Glutamatergic neuron (in vitro differentiated cells): ENCODE measurements around the gene PNMA6F. TPM values are rescaled to one million over a fixed set of nuclear protein-coding genes. Genes with fewer than 3 reads are reported as not detected.

Experiments used
- DNase-seq: peaks from one replicate; pipeline ENCODE4 v3.0.0; 2022
- H3K27ac Mint-ChIP-seq: one replicate; pipeline ENCODE4 v1.8.0; 2020; ENCODE audit warnings: mild to moderate bottlenecking, mixed read lengths, inconsistent platforms; ENCODE audit not compliant: unreplicated experiment
- H3K27me3 Mint-ChIP-seq: one replicate; pipeline ENCODE4 v1.8.0; 2020; ENCODE audit warnings: mild to moderate bottlenecking, moderate library complexity, mixed read lengths, inconsistent platforms; ENCODE audit not compliant: unreplicated experiment
- H3K36me3 Mint-ChIP-seq: one replicate; pipeline ENCODE4 v1.8.0; 2020; ENCODE audit warnings: mild to moderate bottlenecking, mixed read lengths, inconsistent platforms; ENCODE audit not compliant: unreplicated experiment
- H3K4me1 Mint-ChIP-seq: one replicate; pipeline ENCODE4 v1.8.0; 2020; ENCODE audit warnings: mild to moderate bottlenecking, low read depth, mixed read lengths, inconsistent platforms; ENCODE audit not compliant: unreplicated experiment
- H3K4me3 Mint-ChIP-seq: one replicate; pipeline ENCODE4 v1.8.0; 2020; ENCODE audit warnings: mild to moderate bottlenecking, mixed read lengths, inconsistent platforms; ENCODE audit not compliant: unreplicated experiment
- H3K9me3 Mint-ChIP-seq: one replicate; pipeline ENCODE4 v1.8.0; 2020; ENCODE audit warnings: mild to moderate bottlenecking, moderate library complexity, mixed read lengths, inconsistent platforms; ENCODE audit not compliant: unreplicated experiment
- total RNA-seq: library from RNA; stranded (reverse); fragmentation: NEBNext Ultra II Directional; extraction: Animal tissue kit (Norgen Biotek cat#: 25700); gene quantifications from one replicate; pipeline ENCODE4 v1.2.1, GENCODE V29; 2021; ENCODE audit not compliant: unreplicated experiment
- TF ChIP-seq, protein P1 (sequence below): fragments of 200-600 bp; sonication (generic); IDR thresholded peaks from one replicate; pipeline ENCODE4 v1.5.0; 2021; ENCODE audit not compliant: partially characterized antibody, unreplicated experiment

Gene PNMA6F
- total RNA-seq, 1 donor from 2014 or later: not detected

DNA sequence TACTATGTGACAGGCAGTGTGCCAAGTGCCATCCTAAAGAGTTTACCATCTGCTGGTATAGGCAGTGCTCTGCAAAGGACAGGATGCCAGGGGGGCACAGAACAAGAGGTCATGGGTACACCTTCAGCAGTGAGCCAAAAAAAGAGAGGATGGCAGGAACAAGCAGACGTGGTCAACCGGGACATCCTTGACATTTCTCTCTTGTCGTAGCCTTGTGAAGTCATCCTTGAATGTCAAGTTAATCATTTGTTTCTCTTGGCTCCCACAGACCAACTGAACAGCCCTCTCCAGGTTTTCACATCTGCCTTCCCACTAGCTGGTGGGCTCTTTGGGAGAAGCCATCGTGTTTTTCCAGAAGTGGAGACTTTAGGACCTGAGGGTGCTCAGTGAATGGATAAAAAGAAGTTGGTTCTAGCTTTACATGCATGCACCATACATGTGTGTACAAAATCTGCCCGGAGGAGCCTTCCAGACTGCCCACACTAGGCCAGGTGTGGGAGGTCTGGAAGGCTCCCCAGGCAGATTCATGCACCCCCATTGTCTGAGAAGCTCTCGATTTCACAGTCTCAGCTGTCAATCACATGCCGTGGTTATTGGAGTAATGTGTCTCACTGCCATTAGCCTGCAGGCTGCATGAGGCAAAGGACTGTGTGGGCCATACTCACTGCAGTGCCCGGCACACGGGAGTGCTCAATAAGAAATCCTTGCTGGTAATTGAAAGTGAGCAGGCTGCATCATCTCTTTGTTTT, 16.4 kb downstream of the PNMA6F start:
- no peaks in the 10 kb centered on the region for H3K36me3 Mint-ChIP-seq
- TF ChIP-seq, protein P1, sequence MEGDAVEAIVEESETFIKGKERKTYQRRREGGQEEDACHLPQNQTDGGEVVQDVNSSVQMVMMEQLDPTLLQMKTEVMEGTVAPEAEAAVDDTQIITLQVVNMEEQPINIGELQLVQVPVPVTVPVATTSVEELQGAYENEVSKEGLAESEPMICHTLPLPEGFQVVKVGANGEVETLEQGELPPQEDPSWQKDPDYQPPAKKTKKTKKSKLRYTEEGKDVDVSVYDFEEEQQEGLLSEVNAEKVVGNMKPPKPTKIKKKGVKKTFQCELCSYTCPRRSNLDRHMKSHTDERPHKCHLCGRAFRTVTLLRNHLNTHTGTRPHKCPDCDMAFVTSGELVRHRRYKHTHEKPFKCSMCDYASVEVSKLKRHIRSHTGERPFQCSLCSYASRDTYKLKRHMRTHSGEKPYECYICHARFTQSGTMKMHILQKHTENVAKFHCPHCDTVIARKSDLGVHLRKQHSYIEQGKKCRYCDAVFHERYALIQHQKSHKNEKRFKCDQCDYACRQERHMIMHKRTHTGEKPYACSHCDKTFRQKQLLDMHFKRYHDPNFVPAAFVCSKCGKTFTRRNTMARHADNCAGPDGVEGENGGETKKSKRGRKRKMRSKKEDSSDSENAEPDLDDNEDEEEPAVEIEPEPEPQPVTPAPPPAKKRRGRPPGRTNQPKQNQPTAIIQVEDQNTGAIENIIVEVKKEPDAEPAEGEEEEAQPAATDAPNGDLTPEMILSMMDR: no peak
- H3K4me1 Mint-ChIP-seq: no peaks in the 10 kb centered on the region

DNA sequence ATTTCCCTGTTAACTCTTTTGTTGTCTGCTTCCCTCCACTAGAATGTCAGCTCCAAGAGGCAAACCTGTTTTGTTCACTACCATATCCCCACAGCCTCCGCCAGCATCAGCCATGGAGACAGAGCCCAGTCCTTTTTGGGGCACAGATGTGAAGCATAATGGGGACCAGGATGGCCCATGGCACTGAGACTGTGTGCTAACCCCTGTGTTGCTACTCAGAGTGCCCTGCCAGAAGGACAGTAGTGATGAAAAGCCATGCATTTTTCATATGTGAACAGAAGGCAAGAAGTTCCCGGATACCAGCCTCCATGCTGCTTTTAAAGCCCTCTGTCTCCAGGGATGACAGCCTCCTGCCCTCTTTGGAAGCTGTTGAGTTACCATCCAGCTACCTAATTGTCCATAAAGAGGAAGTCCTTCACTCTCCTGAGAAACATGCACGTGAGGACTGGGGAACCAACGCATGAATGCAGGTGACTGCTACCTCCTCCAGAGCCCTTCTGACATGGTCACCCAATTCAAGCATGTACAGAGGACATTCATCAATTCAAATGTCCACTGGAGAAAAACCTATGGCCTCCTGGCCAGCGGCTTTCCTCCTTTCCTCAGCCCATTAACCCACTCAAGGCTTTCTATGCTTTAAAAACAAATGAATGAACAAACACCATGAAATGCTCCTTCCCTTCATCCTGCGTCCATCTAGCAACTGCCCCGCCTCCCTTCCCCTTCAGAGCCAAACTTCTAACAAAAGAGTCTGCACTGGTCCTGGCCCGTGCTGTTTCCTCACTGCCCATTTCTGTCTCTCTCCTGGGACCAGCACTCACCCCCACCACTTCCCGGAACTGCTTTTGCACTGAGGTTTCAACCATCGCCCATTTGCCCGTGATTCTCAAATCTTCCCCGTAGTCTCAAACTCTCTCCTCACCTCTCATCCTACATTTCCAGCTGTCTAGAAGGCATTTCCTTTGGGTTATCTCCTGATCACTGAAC, 18.0 kb downstream of the PNMA6F start:
- Mint-ChIP-seq H3K27ac (no peak overlapping the region), H3K4me3 (no peak overlapping the region), H3K27me3 (peaks cover 4% of the 10 kb centered on the region), H3K36me3 (no peaks in the 10 kb centered on the region), H3K9me3 (peaks cover 4% of the 10 kb centered on the region), H3K4me1 (no peaks in the 10 kb centered on the region)
- no peak for DNase-seq
- TF ChIP-seq, protein P1: no peak

More for the DNA sequence above, 16.4 kb downstream of the PNMA6F start:
- peaks cover 4% of the 10 kb centered on the region for H3K9me3 Mint-ChIP-seq
- no peak for DNase-seq
- H3K27ac Mint-ChIP-seq: no peak overlapping the region
- peaks cover 4% of the 10 kb centered on the region for H3K27me3 Mint-ChIP-seq
- no peak overlapping the region for H3K4me3 Mint-ChIP-seq

DNA sequence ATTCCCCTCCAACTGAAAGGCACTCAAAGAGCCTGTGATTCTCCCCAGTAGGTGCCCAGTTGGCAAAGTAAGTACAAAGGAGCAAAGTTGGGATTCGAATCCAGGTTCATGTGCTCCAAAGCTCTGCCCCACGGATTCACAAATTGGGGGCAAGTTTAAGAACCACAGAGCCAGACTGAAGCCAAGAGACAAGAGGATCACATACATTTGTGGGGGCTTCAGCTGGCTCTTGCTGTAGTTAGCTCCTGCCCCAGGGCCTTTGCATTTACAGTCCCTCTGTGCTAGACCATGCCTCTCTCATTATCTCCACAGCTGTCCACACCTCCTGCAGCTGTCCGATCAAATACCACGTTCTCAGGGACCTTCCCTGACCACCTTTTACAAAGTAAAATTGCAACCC, 18.8 kb downstream of the PNMA6F start:
- DNase-seq: no peak
- no peaks in the 10 kb centered on the region for H3K4me1 Mint-ChIP-seq
- no peak overlapping the region for H3K4me3 Mint-ChIP-seq
- H3K9me3 Mint-ChIP-seq: peaks cover 4% of the 10 kb centered on the region
- TF ChIP-seq, protein P1: no peak
- H3K36me3 Mint-ChIP-seq: no peaks in the 10 kb centered on the region
- peaks cover 4% of the 10 kb centered on the region for H3K27me3 Mint-ChIP-seq
- no peak overlapping the region for H3K27ac Mint-ChIP-seq

DNA sequence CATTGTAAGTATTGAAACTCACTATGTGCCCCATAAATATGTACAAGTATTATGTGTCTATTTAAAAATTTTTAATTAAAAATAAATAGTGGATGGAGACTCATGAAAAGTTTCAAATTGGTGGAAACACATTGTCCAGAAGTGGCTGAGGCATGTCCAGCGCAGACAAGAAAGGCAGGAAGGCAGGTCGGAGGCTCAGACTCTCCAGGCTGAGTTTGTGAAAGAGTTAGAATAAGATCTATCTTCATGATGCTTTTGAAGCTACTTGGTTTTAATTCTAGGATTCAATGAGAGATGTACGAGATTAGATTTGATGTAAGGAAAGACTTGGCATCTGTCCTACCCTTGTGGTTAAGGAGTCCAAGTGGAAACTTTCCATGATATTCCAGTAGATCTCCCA, 19.8 kb downstream of the PNMA6F start:
- Mint-ChIP-seq H3K9me3 (peaks cover 4% of the 10 kb centered on the region), H3K4me1 (no peaks in the 10 kb centered on the region), H3K27ac (no peak overlapping the region), H3K36me3 (no peaks in the 10 kb centered on the region), H3K27me3 (peaks cover 4% of the 10 kb centered on the region), H3K4me3 (no peak overlapping the region)
- TF ChIP-seq, protein P1: no peak
- no peak for DNase-seq
